Adipocyte (in vitro differentiated cells): Measurements from ENCODE around the gene SEMA3C.

Experiments used
- DNase-seq: peaks from one replicate; pipeline ENCODE4 v3.0.0-alpha.2; 2015; ENCODE audit warnings: low read depth
- H3K27me3 ChIP-seq: replicated peaks from 2 replicates; pipeline ENCODE4 v1.7.0; 2013; ENCODE audit warnings: mild to moderate bottlenecking, low read length, moderate library complexity; ENCODE audit not compliant: control insufficient read depth, insufficient read depth
- H3K36me3 ChIP-seq: 2 replicates; pipeline ENCODE4 v1.7.0; 2013; ENCODE audit warnings: low read length, mild to moderate bottlenecking, moderate library complexity; ENCODE audit not compliant: control insufficient read depth, insufficient read depth, severe bottlenecking
- H3K4me1 ChIP-seq: 2 replicates; pipeline ENCODE4 v1.7.0; 2013; ENCODE audit warnings: mild to moderate bottlenecking, low read length, moderate library complexity; ENCODE audit not compliant: control insufficient read depth, insufficient read depth
- H3K4me3 ChIP-seq: 2 replicates; pipeline ENCODE4 v1.7.0; 2013; ENCODE audit warnings: mild to moderate bottlenecking, low read length, moderate library complexity
- H3K9ac ChIP-seq: 2 replicates; pipeline ENCODE4 v1.7.0; 2013; ENCODE audit warnings: mild to moderate bottlenecking, low read length, moderate library complexity
- H3K9me3 ChIP-seq: 2 replicates; pipeline ENCODE4 v1.7.0; 2013; ENCODE audit warnings: mild to moderate bottlenecking, low read length, moderate library complexity; ENCODE audit not compliant: control insufficient read depth

The SEMA3C gene

GRCh38 chr7:80740778-80741545, 177.9 kb downstream of the SEMA3C start:
- Histone ChIP-seq H3K9ac (peak overlapping the region; percentile 22), H3K4me1 (peaks cover 18% of the 10 kb centered on the region), H3K9me3 (no peaks in the 10 kb centered on the region), H3K4me3 (no peak overlapping the region), H3K36me3 (peaks cover 13% of the 10 kb centered on the region), H3K27me3 (no peaks in the 10 kb centered on the region)
- peak; percentile 77 for DNase-seq

GRCh38 chr7:80736371-80737125, 182.3 kb downstream of the SEMA3C start:
- no peak for DNase-seq
- H3K4me3 ChIP-seq: no peak overlapping the region
- H3K27me3 ChIP-seq: no peaks in the 10 kb centered on the region
- no peaks in the 10 kb centered on the region for H3K36me3 ChIP-seq
- no peak overlapping the region for H3K9ac ChIP-seq
- peaks cover 17% of the 10 kb centered on the region for H3K4me1 ChIP-seq
- no peaks in the 10 kb centered on the region for H3K9me3 ChIP-seq

- Histone ChIP-seq H3K9me3 (no peaks in the 10 kb centered on the region), H3K4me3 (no peak overlapping the region)
Measured at GRCh38 chr7:80735330-80735729, 183.5 kb downstream of the SEMA3C start.

GRCh38 chr7:80734011-80734410, 184.8 kb downstream of the SEMA3C start:
- Histone ChIP-seq H3K4me3 (no peak overlapping the region), H3K9me3 (no peaks in the 10 kb centered on the region), H3K36me3 (no peaks in the 10 kb centered on the region), H3K4me1 (peaks cover 26% of the 10 kb centered on the region), H3K27me3 (no peaks in the 10 kb centered on the region), H3K9ac (no peak overlapping the region)
- DNase-seq: no peak

More at GRCh38 chr7:80735330-80735729, 183.5 kb downstream of the SEMA3C start:
- H3K9ac ChIP-seq: no peak overlapping the region
- DNase-seq: no peak
- no peaks in the 10 kb centered on the region for H3K27me3 ChIP-seq
- H3K36me3 ChIP-seq: no peaks in the 10 kb centered on the region
- peaks cover 13% of the 10 kb centered on the region for H3K4me1 ChIP-seq

GRCh38 chr7:80733333-80733915, 185.4 kb downstream of the SEMA3C start:
- no peak for DNase-seq
- Histone ChIP-seq H3K4me1 (peaks cover 26% of the 10 kb centered on the region), H3K27me3 (no peaks in the 10 kb centered on the region), H3K36me3 (no peaks in the 10 kb centered on the region), H3K9me3 (no peaks in the 10 kb centered on the region), H3K4me3 (no peak overlapping the region), H3K9ac (no peak overlapping the region)

- H3K4me1 ChIP-seq: peaks cover 26% of the 10 kb centered on the region
- no peak for DNase-seq
- H3K9ac ChIP-seq: no peak overlapping the region
- H3K4me3 ChIP-seq: no peak overlapping the region
- H3K9me3 ChIP-seq: no peaks in the 10 kb centered on the region
- H3K36me3 ChIP-seq: no peaks in the 10 kb centered on the region
- no peaks in the 10 kb centered on the region for H3K27me3 ChIP-seq
Measured at GRCh38 chr7:80732630-80733029, 186.2 kb downstream of the SEMA3C start.

- Histone ChIP-seq H3K9ac (no peak overlapping the region), H3K27me3 (no peaks in the 10 kb centered on the region), H3K4me1 (peaks cover 32% of the 10 kb centered on the region)
Measured at GRCh38 chr7:80731281-80731680, 187.6 kb downstream of the SEMA3C start.

GRCh38 chr7:80729591-80730320, 189.1 kb downstream of the SEMA3C start:
- Histone ChIP-seq H3K4me3 (no peak overlapping the region), H3K27me3 (no peaks in the 10 kb centered on the region), H3K9me3 (no peaks in the 10 kb centered on the region), H3K9ac (no peak overlapping the region), H3K4me1 (peaks cover 45% of the 10 kb centered on the region), H3K36me3 (no peaks in the 10 kb centered on the region)
- peak; percentile 91 for DNase-seq

More at GRCh38 chr7:80731281-80731680, 187.6 kb downstream of the SEMA3C start:
- Histone ChIP-seq H3K9me3 (no peaks in the 10 kb centered on the region), H3K4me3 (no peak overlapping the region), H3K36me3 (no peaks in the 10 kb centered on the region)
- DNase-seq: no peak

GRCh38 chr7:80726666-80727065, 192.2 kb downstream of the SEMA3C start:
- no peaks in the 10 kb centered on the region for H3K9me3 ChIP-seq
- H3K4me1 ChIP-seq: peaks cover 61% of the 10 kb centered on the region
- H3K36me3 ChIP-seq: no peaks in the 10 kb centered on the region
- H3K9ac ChIP-seq: no peak overlapping the region
- H3K27me3 ChIP-seq: no peaks in the 10 kb centered on the region
- H3K4me3 ChIP-seq: no peak overlapping the region
- DNase-seq: no peak

- no peaks in the 10 kb centered on the region for H3K27me3 ChIP-seq
- no peak overlapping the region for H3K9ac ChIP-seq
- H3K4me1 ChIP-seq: peaks cover 64% of the 10 kb centered on the region
- no peaks in the 10 kb centered on the region for H3K36me3 ChIP-seq
- no peak overlapping the region for H3K4me3 ChIP-seq
- no peaks in the 10 kb centered on the region for H3K9me3 ChIP-seq
- DNase-seq: no peak
Measured at GRCh38 chr7:80725181-80725611, 193.7 kb downstream of the SEMA3C start.
